HepG2 (cell line): ENCODE measurements around the gene ELMOD3. TPM values are rescaled to one million over a fixed set of nuclear protein-coding genes. Genes with fewer than 3 reads are reported as not detected.

Source experiments
- ATAC-seq: fragments of 200-7000 bp; cut with Tn5 transposase; 3 replicates; pipeline ENCODE4 v1.9.1; 2020; ENCODE audit warnings: mild to moderate bottlenecking, moderate library complexity
- BruUV-seq: library from RNA; stranded (reverse); fragments of 400-500 nt; replicated peaks from 2 replicates; lab custom pipeline; 2021; lab: Mats Ljungman, UMichigan
- CTCF ChIA-PET: fragments of 300-600 bp; formaldehyde crosslinking; extraction: SDS; loops from one replicate; lab custom pipeline; 2021; ENCODE audit warnings: low total read pairs, inconsistent platforms, low intra/inter-chr PET ratio; lab: Yijun Ruan, JAX
- POLR2A ChIA-PET: fragments of 350-600 bp; sonication (Branson Sonifier 250); formaldehyde crosslinking; loops from one replicate; lab custom pipeline; 2020; ENCODE audit warnings: antibody characterized with exemption, inconsistent platforms; lab: Yijun Ruan, JAX
- DNase-seq: peaks from one replicate; pipeline ENCODE4 v3.0.0-alpha.2; 2015; ENCODE audit warnings: low spot score
- FAIRE-seq: peaks from 3 replicates; lab custom pipeline; 2011; peaks lifted over from hg19 to GRCh38; lab: Jason Lieb, UNC
- H2AFZ ChIP-seq: one replicate; pipeline ENCODE4 v1.6.1; 2011; ENCODE audit warnings: low read length, inconsistent platforms
- H3K27ac ChIP-seq: fragments of 300-600 bp; 3 replicates; pipeline ENCODE4 v1.8.0; 2011; ENCODE audit warnings: mixed run types, mild to moderate bottlenecking, mixed read lengths, low read length, inconsistent platforms; ENCODE audit not compliant: insufficient read depth; ENCODE audit errors: extremely low read length
- H3K27me3 ChIP-seq, 2 experiments: fragments of 200-600 bp in 1 of 2; 2 replicates in 1 of 2; 3 replicates in 1 of 2; pipeline versions ENCODE4 v1.6.0 to v1.8.0; 2011; ENCODE audit warnings: low read length in 2 of 2, mild to moderate bottlenecking in 2 of 2, moderate library complexity in 2 of 2, inconsistent platforms in 1 of 2; ENCODE audit not compliant: insufficient read depth in 2 of 2, control insufficient read depth in 1 of 2
- H3K36me3 ChIP-seq, 2 experiments: fragments of 200-600 bp in 1 of 2; replicated peaks in 1 of 2; 2 replicates in 1 of 2; 3 replicates in 1 of 2; pipeline versions ENCODE4 v1.5.1 to v1.8.0; 2011; ENCODE audit warnings: low read length in 2 of 2, inconsistent platforms in 1 of 2; ENCODE audit not compliant: insufficient read depth in 2 of 2, control insufficient read depth in 1 of 2
- H3K4me1 ChIP-seq: 2 replicates; pipeline ENCODE4 v1.5.1; 2012; ENCODE audit warnings: low read length, inconsistent platforms; ENCODE audit not compliant: insufficient read depth
- H3K4me2 ChIP-seq: 2 replicates; pipeline ENCODE4 v1.6.0; 2011; ENCODE audit warnings: low read depth, low read length, inconsistent platforms
- H3K4me3 ChIP-seq, 3 experiments: fragments of 200-600 bp in 1 of 3; sonication (generic), shearing (Covaris generic) in 1 of 3; replicated peaks in 1 of 3; 2 replicates each; pipeline ENCODE4 v1.5.1; 2011 to 2016; ENCODE audit warnings: low read length in 3 of 3, inconsistent platforms in 2 of 3, low read depth in 2 of 3, mild to moderate bottlenecking in 2 of 3, control low read depth in 1 of 3, mixed read lengths in 1 of 3; ENCODE audit not compliant: insufficient read depth in 1 of 3
- H3K79me2 ChIP-seq: one replicate; pipeline ENCODE4 v1.6.1; 2011; ENCODE audit warnings: low read length, inconsistent platforms; ENCODE audit not compliant: insufficient read depth
- H3K9ac ChIP-seq: 2 replicates; pipeline ENCODE4 v1.6.0; 2011; ENCODE audit warnings: mild to moderate bottlenecking, low read depth, low read length, inconsistent platforms; ENCODE audit not compliant: insufficient read depth
- H3K9me3 ChIP-seq: 2 replicates; pipeline ENCODE4 v1.5.1; 2012; ENCODE audit warnings: mild to moderate bottlenecking, low read length
- H4K20me1 ChIP-seq: 2 replicates; pipeline ENCODE4 v1.6.0; 2011; ENCODE audit warnings: inconsistent platforms, mild to moderate bottlenecking, low read length, moderate library complexity; ENCODE audit not compliant: insufficient read depth
- EZH2 ChIP-seq: conservative IDR thresholded peaks from 2 replicates; pipeline ENCODE4 v1.6.1; 2012; ENCODE audit warnings: mild to moderate bottlenecking, low read depth, low read length, moderate library complexity
- ISX ChIP-seq: sonication (generic); formaldehyde crosslinking; conservative IDR thresholded peaks from 2 replicates; pipeline ENCODE4 v1.5.0; 2020; ENCODE audit warnings: missing genetic modification reagents
- KAT8 ChIP-seq: IDR thresholded peaks from 2 replicates; pipeline ENCODE4 v1.6.1; 2016; ENCODE audit warnings: missing genetic modification reagents, missing compliant biosample characterization
- KDM5A ChIP-seq: fragments of 200-600 bp; sonication (generic); IDR thresholded peaks from 2 replicates; pipeline ENCODE4 v1.7.0; 2018; ENCODE audit warnings: antibody characterized with exemption, mild to moderate bottlenecking, low read length, borderline replicate concordance
- MYC ChIP-seq: sonication (generic); formaldehyde crosslinking; IDR thresholded peaks from 2 replicates; pipeline ENCODE4 v1.9.0; 2021; ENCODE audit warnings: missing genetic modification reagents, borderline replicate concordance
- POLR2A ChIP-seq, 2 experiments: IDR thresholded peaks; 2 replicates each; pipeline ENCODE4 v1.6.1; 2011; ENCODE audit warnings: low read depth in 2 of 2, low read length in 2 of 2, mild to moderate bottlenecking in 1 of 2, moderate library complexity in 1 of 2; ENCODE audit not compliant: insufficient read depth in 1 of 2
- PPARG ChIP-seq: conservative IDR thresholded peaks from 2 replicates; pipeline ENCODE4 v1.6.1; 2016; ENCODE audit warnings: missing biosample characterization, missing genetic modification reagents
- RBM39 ChIP-seq: fragments of 200-400 bp; formaldehyde crosslinking; IDR thresholded peaks from one replicate; pipeline ENCODE4 v1.6.1; 2018; ENCODE audit warnings: antibody characterized with exemption, mild to moderate bottlenecking, low read depth, low read length; ENCODE audit not compliant: poor library complexity, severe bottlenecking
- ZFP36L1 ChIP-seq: sonication (generic); formaldehyde crosslinking; IDR thresholded peaks from 2 replicates; pipeline ENCODE4 v1.8.0; 2022; ENCODE audit warnings: mild to moderate bottlenecking, missing genetic modification reagents, moderate library complexity
- ZFYVE20 ChIP-seq: sonication (generic); formaldehyde crosslinking; IDR thresholded peaks from 2 replicates; pipeline ENCODE4 v1.8.0; 2023; ENCODE audit warnings: low read depth, mild to moderate bottlenecking, moderate library complexity, missing genetic modification reagents, borderline replicate concordance
- ZNF138 ChIP-seq: sonication (generic); formaldehyde crosslinking; IDR thresholded peaks from 2 replicates; pipeline ENCODE4 v1.5.0; 2020; ENCODE audit warnings: mild to moderate bottlenecking, low read depth, missing genetic modification reagents
- ZNF234 ChIP-seq: sonication (generic); formaldehyde crosslinking; conservative IDR thresholded peaks from 2 replicates; pipeline ENCODE4 v1.5.1; 2020; ENCODE audit warnings: mild to moderate bottlenecking, missing genetic modification reagents
- ZNF24 ChIP-seq: fragments of 450-650 bp; IDR thresholded peaks from 2 replicates; pipeline ENCODE4 v1.6.1; 2017; ENCODE audit warnings: antibody characterized with exemption, mild to moderate bottlenecking
- ZNF253 ChIP-seq: sonication (generic); formaldehyde crosslinking; IDR thresholded peaks from 2 replicates; pipeline ENCODE4 v1.8.0; 2022; ENCODE audit warnings: mild to moderate bottlenecking, missing genetic modification reagents, borderline replicate concordance
- ZNF337 ChIP-seq: sonication (generic); formaldehyde crosslinking; IDR thresholded peaks from 2 replicates; pipeline ENCODE4 v1.5.1; 2020; ENCODE audit warnings: missing genetic modification reagents, low read depth, mild to moderate bottlenecking, borderline replicate concordance
- ZNF468 ChIP-seq: sonication (generic); formaldehyde crosslinking; IDR thresholded peaks from 2 replicates; pipeline ENCODE4 v1.8.0; 2022; ENCODE audit warnings: mild to moderate bottlenecking, moderate library complexity, missing genetic modification reagents
- ZNF577 ChIP-seq: sonication (generic); formaldehyde crosslinking; IDR thresholded peaks from 2 replicates; pipeline ENCODE4 v1.4.0; 2020; ENCODE audit warnings: mild to moderate bottlenecking, low read depth, missing genetic modification reagents, borderline replicate concordance
- ZNF672 ChIP-seq: sonication (generic); formaldehyde crosslinking; IDR thresholded peaks from 2 replicates; pipeline ENCODE4 v1.8.1; 2022; ENCODE audit warnings: missing genetic modification reagents
- ZNF761 ChIP-seq: sonication (generic); formaldehyde crosslinking; conservative IDR thresholded peaks from 2 replicates; pipeline ENCODE4 v1.4.0; 2020; ENCODE audit warnings: mild to moderate bottlenecking, missing genetic modification reagents
- ZNF775 ChIP-seq: sonication (generic); formaldehyde crosslinking; IDR thresholded peaks from 2 replicates; pipeline ENCODE4 v1.4.0; 2020; ENCODE audit warnings: missing genetic modification reagents, mild to moderate bottlenecking, moderate library complexity, borderline replicate concordance
- ZNF891 ChIP-seq: sonication (generic); formaldehyde crosslinking; IDR thresholded peaks from 2 replicates; pipeline ENCODE4 v1.5.0; 2020; ENCODE audit warnings: mild to moderate bottlenecking, missing genetic modification reagents
- WGBS: methylation state at CpG from one replicate; pipeline ENCODE4 v1.1.6; 2017; ENCODE audit warnings: low lambda C conversion rate; 5-methylcytosine and 5-hydroxymethylcytosine counted together
- in situ Hi-C: cut with HindIII; loops from 2 replicates; pipeline ENCODE4 v1.10.0; 2017; ENCODE audit warnings: low pct_unique_long_range_greater_than_20kb; ENCODE audit not compliant: extremely low pct_ligation_motif_present
- intact Hi-C: fragments of 100-400 bp; cut with micrococcal nuclease; formaldehyde crosslinking; loops from one replicate; pipeline ENCODE4 v1.10.0; 2022; ENCODE audit not compliant: unreplicated experiment
- polyA plus RNA-seq, 8 experiments: library from polyadenylated mRNA; depleted of rRNA in 3 of 8; stranded (reverse) in 7 of 8; unstranded in 1 of 8; fragments of >200 nt; fragmentation: Illumina TruSeq in 4 of 8; extraction: Trizol in 4 of 8; gene quantifications; 2 replicates each; pipeline versions ENCODE4 v1.2.1 to v1.2.3, GENCODE V29; 2011 to 2016; ENCODE audit warnings: low read depth in 4 of 8, missing spikeins in 1 of 8, mixed read lengths in 1 of 8; ENCODE audit not compliant: insufficient read depth in 1 of 8
- total RNA-seq, 5 experiments: library from RNA; depleted of rRNA; stranded (reverse); fragments of >200 nt; fragmentation: Illumina TruSeq; extraction: Trizol; gene quantifications; 2 replicates each; pipeline ENCODE4 v1.2.3, GENCODE V29; 2016; ENCODE audit warnings: low read depth in 1 of 5
- TF ChIP-seq, protein P1 (sequence below): sonication (generic); formaldehyde crosslinking; IDR thresholded peaks from 2 replicates; pipeline ENCODE4 v1.8.0; 2023; ENCODE audit warnings: mild to moderate bottlenecking, missing genetic modification reagents

ELMOD3 gene
- total and polyA plus RNA-seq, 2 of the 13 experiments (the other 11 are each of a cell fraction or from before 2014, with no cell fraction given): 13.3 to 19.5 TPM

- TF ChIP-seq PPARG (CRISPR knock-in tag): no peak
- 0 out of 2 replicates have a peak, but pooled peaks have one; percentile 25 for TF ChIP-seq MYC
- TF ChIP-seq ZFP36L1 (CRISPR knock-in tag): no peak
- no peak for TF ChIP-seq ZNF468 (CRISPR knock-in tag)
- no peak for TF ChIP-seq ZNF672
- TF ChIP-seq KAT8 (CRISPR knock-in tag): peak; percentile 56
- TF ChIP-seq ZNF775 (CRISPR knock-in tag): no peak
- peak in 1 of 2 experiments; percentile 26; a peak in 1 of 4 replicates for TF ChIP-seq POLR2A (IDR thresholded peaks at IDR 0.05; ENCODE audit: insufficient read depth in 1 of 2, low read depth in 2 of 2, low read length in 2 of 2)
- TF ChIP-seq ZFYVE20 (CRISPR knock-in tag): no peak
- TF ChIP-seq, all 625 proteins: peak for 65
Measured at GRCh38 chr2:85326406-85327159, 28.0 kb upstream of the ELMOD3 start (continued).

GRCh38 chr2:85327160-85327821 is 27.3 kb upstream of the ELMOD3 start:
- intact Hi-C loops: loop anchor here (5.0 kb wide), 2 partner anchors 145 to 225 kb away; no protein-coding TSS in a partner anchor
- Histone ChIP-seq H3K4me2 (peak overlapping the region; percentile 98), H3K27me3 (no peaks in the 10 kb centered on the region; a peak in 1 of 5 replicates), H3K9me3 (no peaks in the 10 kb centered on the region), H3K9ac (peak overlapping the region; percentile 96), H3K79me2 (peaks cover 61% of the 10 kb centered on the region), H4K20me1 (peaks cover 23% of the 10 kb centered on the region), H3K4me3 (peak overlapping the region; percentile 80 to 90 (median 89)), H3K4me1 (peaks cover 46% of the 10 kb centered on the region), H3K27ac (peak overlapping the region; percentile 95), H2AFZ (no peak overlapping the region), H3K36me3 (peaks cover 4 to 22% of the 10 kb centered on the region in 2 experiments)
- POLR2A ChIA-PET: interaction anchor here (0.7 to 6.2 kb wide), 30 partner anchors 8 to 284 kb away, joined by 3 to 142 read pairs (median 6); partner anchors contain the start of genes C2orf68, ELMOD3, GGCX and MAT2A
- WGBS: under 1% methylated on average over 39 of the region's 41 CpGs
- in situ Hi-C loops: no loop called here
- DNase-seq: no peak
- CTCF ChIA-PET: no interaction called here
- no peak for FAIRE-seq
- BruUV-seq: TSS peak; percentile 63
- ATAC-seq: peak; percentile 7; the same call in 2 of the 3 replicates
- no peak for TF ChIP-seq EZH2
- peak; percentile 80 for TF ChIP-seq KDM5A
- 0 out of 2 replicates have a peak, but pooled peaks have one; percentile 33 for TF ChIP-seq ZNF337 (CRISPR knock-in tag)
- no peak for TF ChIP-seq ZNF24
- TF ChIP-seq ZNF761: peak; percentile 81; the same call in 1 of the 2 replicates
- 0 out of 2 replicates have a peak, but pooled peaks have one; percentile 46 for TF ChIP-seq ZNF138
- TF ChIP-seq ZNF891 (CRISPR knock-in tag): peak; percentile 67; the same call in 1 of the 2 replicates
- 0 out of 2 replicates have a peak, but pooled peaks have one; percentile 13 for TF ChIP-seq ZNF577
- TF ChIP-seq ZNF253 (CRISPR knock-in tag): 0 out of 2 replicates have a peak, but pooled peaks have one; percentile 17
- TF ChIP-seq ISX (CRISPR knock-in tag): no peak
- 0 out of 2 replicates have a peak, but pooled peaks have one; percentile 24 for TF ChIP-seq ZNF775 (CRISPR knock-in tag)
- peak; percentile 55 for TF ChIP-seq RBM39
- TF ChIP-seq, protein P1, sequence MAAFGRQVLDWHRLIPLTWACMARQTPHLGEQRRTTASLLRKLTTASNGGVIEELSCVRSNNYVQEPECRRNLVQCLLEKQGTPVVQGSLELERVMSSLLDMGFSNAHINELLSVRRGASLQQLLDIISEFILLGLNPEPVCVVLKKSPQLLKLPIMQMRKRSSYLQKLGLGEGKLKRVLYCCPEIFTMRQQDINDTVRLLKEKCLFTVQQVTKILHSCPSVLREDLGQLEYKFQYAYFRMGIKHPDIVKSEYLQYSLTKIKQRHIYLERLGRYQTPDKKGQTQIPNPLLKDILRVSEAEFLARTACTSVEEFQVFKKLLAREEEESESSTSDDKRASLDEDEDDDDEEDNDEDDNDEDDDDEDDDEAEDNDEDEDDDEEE (CRISPR knock-in tag): 0 out of 2 replicates have a peak, but pooled peaks have one; percentile 64
- no peak for TF ChIP-seq ZNF234
